22Rv1 (cell line): ENCODE data around the gene IRX4.

ENCODE experiments used
- H3K27ac ChIP-seq: fragments of 450-650 bp; 2 replicates; pipeline ENCODE4 v1.5.1; 2017
- CTCF ChIP-seq: fragments of 450-650 bp; IDR thresholded peaks from 2 replicates; pipeline ENCODE4 v1.5.1; 2017; ENCODE audit warnings: mild to moderate bottlenecking
- ZFX ChIP-seq: fragments of 450-650 bp; IDR thresholded peaks from 2 replicates; pipeline ENCODE4 v1.6.1; 2017; ENCODE audit warnings: antibody characterized with exemption, borderline replicate concordance

The IRX4 gene

GRCh38 chr5:1833264-1834021 lies 49.3 kb downstream of the IRX4 start:
- no peak for TF ChIP-seq CTCF
- TF ChIP-seq ZFX = no peak
- H3K27ac ChIP-seq = no peak overlapping the region

GRCh38 chr5:1832511-1833250 lies 50.0 kb downstream of the IRX4 start:
- no peak for TF ChIP-seq CTCF
- TF ChIP-seq ZFX = no peak
- no peak overlapping the region for H3K27ac ChIP-seq

GRCh38 chr5:1831677-1832313 lies 50.9 kb downstream of the IRX4 start:
- TF ChIP-seq CTCF (no peak), ZFX (no peak)
- H3K27ac ChIP-seq = no peak overlapping the region

- no peak overlapping the region for H3K27ac ChIP-seq
- TF ChIP-seq CTCF (no peak), ZFX (no peak)
Measured at GRCh38 chr5:1831257-1831656, 51.5 kb downstream of the IRX4 start.

- TF ChIP-seq ZFX (no peak), CTCF (no peak)
- H3K27ac ChIP-seq = no peak overlapping the region
Measured at GRCh38 chr5:1830571-1831228, 52.0 kb downstream of the IRX4 start.

- H3K27ac ChIP-seq = no peak overlapping the region
- TF ChIP-seq CTCF (no peak), ZFX (no peak)
Measured at GRCh38 chr5:1827886-1828397, 54.8 kb downstream of the IRX4 start.
